HG03139 (cell line): ENCODE data around the gene CDC42EP5.

ENCODE experiments used
- ATAC-seq: cut with Tn5 transposase; IDR thresholded peaks from one replicate; pipeline ENCODE4 v1.9.1; 2021; ENCODE audit not compliant: unreplicated experiment

The CDC42EP5 gene

DNA sequence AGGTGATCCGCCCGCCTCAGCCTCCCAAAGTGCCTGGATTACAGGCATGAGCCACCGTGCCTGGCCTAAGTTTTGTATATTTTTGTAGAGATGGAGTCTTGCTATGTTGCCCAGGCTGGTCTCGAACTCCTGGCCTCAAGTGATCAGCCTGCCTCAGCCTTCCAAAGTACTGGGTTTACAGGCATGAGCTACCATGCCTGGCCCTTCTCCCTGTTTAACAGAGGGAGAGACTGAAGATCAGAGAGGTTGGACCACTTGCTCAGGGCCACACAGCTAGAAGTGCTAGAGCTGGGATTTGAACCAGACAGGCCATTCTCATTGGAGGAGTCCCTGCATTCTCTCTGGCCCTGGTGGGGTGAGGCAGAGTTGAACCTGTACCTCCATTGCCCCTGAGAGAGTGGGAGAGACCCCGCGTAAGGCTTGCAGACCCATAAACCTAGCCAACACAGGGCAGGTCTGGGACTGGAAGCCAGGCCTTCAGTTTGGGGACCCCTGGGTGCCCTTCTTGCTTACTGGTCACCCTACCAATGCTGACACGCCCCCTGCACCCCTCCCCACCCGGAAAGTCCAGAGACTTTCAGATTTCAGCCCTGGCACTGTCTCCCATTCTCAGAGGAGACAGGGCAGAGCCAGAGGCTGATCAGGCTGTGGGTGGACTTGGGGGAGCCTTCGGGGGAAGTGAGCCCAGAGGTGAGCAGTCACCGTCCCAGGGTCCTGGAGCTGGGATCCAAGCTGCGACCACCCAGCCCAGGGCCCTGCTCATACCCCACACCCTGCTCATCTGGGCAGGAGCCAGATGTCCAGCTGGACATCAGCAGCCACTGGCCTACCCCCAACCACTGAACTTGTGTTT lies 44.5 kb downstream of the CDC42EP5 start:
- ATAC-seq = no peak

DNA sequence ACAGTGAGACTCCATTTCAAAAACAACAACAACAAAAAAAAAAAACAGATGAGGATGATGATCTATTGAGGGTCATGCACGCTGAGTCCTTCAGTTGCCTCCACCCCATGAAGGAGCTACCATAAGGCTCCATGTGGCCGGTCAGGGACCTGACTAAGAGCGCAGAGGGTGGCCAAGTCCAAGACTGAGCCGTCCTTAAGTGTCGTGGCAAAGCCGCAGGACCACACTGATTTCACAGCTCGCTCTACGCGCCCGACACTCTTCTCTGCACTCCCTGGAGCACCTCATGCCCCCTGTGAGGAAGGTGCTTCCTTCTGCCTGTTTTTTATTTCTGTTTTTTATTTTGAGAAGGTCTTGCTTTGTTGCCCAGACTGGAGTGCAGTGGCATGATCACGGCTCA lies 45.5 kb downstream of the CDC42EP5 start:
- no peak for ATAC-seq

DNA sequence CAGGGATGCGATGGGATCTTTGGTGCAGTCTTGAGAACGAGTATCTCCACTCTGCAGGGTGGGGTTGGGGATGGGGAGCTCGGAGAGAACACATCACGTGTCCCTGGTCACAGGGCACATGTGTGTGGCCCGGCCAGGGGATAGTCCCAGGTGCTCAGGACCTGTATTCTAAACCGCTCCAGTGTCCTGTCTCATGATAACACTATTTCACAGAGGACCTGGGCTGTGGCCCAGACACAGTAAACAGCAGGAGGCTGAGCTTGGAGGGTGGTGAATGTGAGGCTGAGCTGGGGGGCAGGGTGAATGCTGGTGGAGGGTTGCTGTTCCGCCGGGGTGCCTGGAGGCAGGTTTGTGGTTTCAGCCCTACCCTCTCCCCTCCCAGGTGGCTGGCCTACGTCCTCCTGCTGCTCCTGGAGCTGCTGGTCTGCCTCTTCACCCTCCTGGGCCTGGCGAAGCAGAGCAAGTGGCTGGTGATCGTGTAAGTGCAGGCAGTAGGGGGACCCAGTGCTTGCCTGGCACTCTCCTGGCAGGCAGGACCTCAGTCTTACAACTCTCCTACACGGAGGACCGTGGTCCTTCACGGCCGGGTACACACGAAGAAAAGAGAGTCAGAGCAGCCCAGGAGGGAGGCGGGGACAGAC lies 46.7 kb downstream of the CDC42EP5 start:
- no peak for ATAC-seq

DNA sequence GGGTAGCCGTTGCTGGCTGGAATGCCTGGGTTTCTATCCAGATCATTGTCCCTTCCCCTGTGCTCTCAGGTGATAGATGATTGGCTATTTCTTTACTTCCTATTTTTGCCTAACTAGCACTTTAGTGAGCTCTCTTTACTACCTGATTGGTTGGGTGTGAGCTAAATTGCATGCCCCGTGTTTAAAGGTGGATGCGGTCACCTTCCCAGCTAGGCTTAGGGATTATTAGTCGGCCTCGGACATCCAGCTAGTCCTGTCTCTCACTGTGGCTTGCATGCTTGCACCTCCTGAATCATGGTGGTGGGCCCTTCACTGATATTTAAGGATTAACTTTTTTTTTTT lies 47.7 kb downstream of the CDC42EP5 start:
- ATAC-seq = no peak

DNA sequence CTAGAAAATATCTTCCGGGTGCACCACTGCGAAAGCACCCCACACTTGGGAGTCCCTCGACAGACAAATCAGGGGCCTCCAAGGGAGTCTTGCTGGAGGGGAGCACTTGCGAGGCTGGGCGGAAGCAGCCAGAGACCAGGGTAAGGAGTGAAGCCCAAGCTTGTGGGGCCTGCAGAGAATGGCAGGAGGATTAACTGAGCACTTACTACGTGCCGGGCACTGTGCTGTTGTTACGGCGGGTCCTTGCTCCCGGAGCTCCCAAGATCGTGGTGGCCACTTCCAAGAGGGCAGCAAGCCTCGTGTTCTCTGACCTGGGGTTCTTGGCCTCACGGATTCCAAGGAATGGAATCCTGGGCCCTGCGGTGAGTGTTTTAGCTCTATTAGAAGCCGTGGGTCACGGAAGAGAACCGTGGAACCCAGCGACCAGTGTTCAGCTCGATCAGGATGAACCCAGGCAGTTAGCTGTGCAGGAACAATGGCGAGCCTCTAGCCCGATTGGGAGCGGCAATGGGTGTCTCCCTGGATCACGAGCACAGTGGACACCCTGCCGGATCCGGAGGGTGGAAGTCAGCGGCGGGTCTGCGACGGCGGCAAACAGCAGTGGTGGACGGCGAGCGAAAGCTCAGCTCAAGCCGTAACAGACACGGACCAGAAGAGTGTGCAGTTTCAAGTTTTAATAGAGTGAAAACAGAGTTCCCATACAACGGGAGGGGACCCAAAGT lies 48.3 kb downstream of the CDC42EP5 start:
- ATAC-seq = no peak

DNA sequence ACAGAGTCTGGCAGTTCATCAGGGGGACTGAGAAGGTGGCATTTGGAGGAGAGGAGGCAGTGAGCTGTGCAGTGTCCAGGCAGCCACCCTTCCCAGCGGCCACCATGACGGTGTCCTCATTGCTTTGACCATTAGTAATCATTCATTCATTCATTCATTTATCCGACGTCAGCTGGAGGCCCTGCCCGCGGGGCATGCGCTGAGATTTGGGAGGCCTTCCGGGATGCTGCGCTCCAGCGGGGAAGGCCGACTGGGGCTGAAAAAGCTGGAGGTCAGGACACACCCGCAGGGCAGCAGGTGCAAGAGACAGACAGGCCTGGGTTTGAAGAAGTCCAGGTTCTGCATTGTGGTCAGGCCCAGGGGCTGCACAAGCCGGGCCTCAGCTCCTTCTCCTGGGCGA lies 48.9 kb downstream of the CDC42EP5 start:
- no peak for ATAC-seq

DNA sequence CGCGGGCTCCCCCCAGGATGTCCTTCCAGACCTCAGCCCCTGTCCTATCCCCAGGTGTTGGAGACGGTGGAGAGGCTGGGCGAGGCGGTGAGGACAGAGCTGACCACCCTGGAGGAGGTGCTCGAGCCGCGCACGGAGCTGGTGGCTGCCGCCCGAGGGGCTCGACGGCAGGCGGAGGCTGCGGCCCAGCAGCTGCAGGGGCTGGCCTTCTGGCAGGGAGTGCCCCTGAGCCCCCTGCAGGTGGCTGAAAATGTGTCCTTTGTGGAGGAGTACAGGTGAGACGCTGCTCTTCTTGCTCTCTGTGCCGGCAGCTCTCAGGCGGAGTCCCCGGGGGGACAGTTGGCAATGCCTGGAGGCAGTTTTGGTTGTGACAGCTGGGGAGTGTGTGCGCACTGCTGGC lies 51.0 kb downstream of the CDC42EP5 start:
- ATAC-seq = no peak

DNA sequence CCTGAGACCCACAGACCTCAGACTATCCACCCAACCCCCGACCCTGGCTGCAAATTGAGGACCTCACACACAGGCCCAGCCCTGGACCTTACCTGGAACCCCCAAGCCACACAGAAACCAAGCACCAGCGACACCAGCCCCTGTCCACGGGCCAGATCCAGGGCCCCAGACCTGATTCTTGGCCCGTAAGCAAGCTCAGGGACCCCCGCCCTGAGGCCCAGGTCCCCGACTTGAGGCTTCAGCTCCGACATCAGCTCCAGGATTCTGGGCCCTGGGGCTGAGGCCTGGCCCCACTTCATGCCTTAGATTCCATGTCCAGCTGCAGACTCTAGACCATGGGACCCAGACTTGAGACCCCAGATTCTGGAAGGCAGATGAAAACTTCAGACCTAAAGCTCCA lies 51.6 kb downstream of the CDC42EP5 start:
- ATAC-seq = no peak

DNA sequence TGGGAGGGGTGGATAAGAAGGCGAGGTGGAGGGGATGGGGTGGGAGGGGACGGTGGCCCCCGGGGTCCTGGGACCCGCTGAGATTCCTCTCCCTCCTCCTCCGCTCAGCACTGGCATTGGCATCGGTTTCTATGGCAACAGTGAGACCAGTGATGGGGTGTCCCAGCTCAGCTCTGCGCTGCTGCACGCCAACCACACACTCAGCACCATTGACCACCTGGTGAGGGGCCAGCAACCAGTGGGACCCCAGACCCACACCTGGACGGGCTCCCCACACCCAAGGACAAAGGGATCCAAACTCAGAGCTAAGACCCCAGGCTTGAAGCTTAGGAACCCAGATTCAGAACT lies 52.0 kb downstream of the CDC42EP5 start:
- ATAC-seq = no peak

DNA sequence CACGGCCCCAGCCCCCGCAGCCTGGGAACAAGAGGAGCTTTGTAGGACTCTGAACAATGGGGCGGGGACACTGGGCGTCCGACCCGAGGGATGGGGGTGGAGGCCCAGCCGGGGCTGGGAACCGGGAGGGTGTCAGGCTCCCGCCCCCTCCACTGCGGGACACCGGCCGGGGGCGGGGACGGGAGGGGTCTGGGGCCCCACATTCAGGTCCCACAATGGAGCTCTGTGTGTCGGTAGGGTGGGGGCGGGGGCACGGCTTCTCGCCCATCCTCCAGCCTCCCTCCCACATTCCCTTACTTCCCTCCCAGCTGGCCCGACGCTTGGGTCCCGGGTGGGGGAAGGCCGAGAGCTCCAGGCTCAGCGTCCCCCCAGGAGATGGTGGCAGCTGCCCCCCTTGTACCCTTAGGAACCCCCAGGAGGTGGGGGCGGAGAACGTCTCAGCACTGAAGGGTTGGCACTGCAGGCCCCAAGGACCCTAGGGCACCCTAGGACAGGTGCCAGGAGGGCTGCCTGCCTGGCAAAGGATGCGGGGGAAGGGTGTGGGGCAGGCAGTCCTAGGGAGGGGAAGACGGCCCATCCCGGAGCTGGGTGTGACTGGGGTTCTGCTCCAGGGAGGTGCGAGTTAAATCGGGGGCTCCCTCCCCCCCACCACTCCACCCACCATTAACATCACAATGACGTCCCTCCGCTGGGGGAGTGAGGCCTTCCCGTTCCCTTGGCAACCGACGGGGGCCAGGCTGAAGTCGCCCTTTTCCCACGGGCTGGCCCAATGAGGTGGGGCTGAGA lies 52.5 kb downstream of the CDC42EP5 start:
- ATAC-seq = no peak

DNA sequence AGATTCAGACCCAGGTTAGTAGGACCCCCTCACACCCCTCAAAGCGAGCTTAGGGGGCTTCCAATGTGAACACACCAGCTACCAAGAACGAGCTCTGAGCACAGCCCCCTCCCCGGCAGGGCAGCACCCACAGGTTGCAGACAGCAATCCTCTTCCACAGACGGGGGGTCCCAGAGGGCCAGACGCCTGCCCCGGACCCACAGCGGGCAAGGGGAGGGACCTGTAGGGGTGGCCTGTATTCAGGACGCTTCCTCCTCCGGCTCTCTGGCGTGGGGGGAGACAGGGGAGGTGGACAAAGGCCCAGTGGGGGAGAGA lies 53.1 kb downstream of the CDC42EP5 start:
- ATAC-seq = no peak

DNA sequence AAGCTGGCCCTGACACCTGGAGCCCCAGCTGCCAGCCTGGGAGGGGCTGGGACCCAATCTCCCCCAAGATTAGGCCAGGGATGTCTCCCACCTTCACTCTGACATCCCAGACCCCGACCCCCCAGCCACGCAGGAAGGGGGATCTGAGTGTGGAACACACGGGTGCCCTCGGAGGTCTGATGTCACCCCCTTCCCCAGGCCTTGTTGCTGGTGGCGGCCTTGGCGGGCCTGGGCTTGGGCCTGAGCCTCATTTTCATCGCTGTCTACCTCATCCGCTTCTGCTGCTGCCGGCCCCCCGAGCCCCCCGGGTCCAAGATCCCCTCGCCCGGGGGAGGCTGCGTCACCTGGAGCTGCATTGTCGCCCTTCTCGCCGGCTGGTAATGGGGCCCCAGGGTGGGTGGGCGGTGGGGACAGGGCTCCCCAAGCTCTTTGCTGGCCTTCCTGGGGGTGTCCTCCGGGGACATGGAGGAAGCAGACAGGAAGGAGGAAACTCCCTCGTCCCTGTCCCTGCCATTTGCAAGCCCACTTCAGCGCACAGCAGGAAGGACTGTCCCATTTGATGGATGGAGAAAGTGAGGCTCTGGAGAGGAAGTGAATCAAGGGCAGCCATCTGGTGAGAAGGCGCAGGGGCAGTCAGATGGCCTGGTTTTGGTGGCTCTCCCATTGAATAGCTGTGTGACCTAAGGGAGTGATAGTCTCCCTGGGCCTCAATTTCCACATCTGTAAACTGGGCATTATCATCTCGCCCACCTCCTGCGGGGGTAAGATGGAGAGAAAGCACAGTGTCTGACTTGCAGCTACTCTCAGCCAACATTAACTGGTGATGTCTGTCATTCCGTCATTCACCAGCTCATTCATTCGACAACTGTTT lies 53.9 kb downstream of the CDC42EP5 start:
- no peak for ATAC-seq

DNA sequence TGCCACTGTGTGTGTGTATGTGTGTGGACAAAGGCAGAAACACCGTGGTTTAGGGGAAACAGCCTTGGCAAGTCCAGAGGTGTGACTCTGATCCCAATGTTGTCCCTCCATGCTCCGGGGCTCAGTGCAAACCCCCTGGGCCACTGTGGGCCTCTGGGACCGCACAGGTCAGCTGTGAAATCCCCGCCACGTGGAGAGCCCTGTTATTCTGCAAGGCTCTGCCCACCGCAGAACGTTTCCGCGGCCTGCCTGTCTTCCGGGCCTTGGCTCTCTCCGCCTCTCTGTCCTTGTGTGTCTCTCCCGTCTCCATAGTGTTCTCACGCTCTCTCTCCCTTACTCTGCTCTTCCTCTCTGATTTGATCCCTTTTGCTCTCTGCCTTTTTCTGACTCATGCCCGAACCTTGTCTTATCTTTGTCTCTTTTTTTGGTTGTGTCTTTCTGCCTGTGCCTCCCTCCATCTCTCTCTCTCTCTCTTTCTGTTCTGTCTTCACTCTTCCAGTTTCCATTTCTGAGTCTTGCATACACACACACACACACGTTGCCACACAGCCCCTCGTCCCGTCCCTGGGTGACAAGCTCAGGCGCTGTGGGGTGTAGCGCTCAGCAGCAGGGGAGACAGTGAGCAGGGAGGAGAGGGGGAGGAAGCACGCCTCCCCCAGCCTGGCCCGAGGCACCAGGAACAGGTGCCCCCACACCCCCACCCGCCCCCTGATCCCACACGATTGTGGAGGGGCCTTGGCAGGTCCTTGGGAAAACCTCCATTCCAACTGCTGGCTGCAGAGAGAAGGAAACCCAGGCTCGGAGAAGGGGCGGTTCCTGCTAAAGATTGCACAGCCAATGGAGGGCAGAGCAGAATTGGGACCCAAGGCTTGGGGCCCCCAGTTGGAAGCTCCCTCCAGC lies 54.8 kb downstream of the CDC42EP5 start:
- ATAC-seq = no peak

DNA sequence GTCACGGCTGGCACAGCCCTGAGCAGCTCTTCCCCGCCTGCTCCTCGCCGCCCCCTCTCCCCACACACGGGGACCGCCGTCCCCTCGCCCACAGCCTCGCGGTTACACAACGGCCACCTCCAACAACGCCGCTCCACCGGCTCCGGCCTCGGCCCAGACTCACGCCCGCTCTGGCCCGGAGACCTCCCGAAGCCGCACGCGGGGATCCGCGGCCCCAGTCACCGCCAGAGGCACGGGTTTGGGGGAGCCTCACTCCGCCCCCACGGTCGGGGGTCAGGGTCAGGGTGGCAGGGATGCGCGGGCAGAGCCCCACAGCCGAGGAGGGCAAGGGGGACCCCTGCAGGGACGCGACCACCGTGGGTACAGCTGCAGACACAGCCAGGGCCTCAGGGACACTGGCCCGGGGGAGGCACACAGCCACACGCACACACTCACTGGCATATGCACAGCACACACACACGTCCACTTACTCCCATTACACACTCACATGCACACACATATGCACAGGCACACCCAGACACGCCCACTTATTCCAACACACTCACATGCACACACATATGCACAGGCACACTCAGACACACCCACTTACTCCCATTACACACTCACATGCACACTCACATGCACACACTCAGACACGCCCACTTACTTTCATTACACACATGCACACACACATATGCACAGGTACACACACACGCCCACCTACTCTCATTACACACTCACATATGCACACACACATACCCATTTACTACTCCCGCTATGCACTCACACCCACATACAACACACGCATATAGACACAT lies 56.2 kb downstream of the CDC42EP5 start:
- no peak for ATAC-seq

DNA sequence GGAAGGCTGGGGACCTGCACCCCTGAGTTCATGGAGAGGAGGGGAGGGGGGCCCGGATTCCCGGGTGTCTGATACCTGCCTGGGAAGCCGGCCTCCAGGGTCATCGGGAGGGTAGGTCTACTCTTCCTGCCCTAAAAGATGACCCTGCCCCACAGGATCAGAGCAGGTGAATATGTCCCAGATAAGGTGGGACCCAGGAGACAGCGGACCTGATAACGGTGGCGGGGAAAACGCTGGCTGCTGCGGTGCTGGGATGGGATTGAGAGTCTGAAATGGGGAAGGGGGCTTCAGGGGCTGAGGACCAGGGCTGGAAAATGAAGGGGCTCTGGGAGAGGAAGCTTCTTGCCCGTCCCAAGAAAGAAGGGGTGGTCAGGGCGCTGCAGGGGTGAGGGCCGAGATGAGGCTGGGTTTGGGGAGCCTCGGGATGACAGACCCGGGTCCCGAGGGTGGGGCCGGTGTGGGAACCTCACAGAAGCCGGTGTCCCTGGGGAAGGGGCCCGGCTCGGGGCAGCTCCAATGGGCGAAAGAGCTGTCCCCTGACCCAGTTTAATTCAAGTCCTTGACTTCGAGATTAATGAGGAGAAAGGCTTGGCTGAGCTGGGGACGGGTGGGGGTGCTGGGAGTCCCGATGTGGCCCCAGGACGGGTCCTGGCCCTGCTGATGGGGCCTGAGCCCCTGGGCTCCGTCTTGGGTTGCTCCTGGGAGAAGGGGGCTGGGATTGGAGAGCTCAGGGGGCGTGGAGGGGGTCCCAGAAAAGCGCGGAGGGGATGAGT lies 57.0 kb downstream of the CDC42EP5 start:
- ATAC-seq = no peak

DNA sequence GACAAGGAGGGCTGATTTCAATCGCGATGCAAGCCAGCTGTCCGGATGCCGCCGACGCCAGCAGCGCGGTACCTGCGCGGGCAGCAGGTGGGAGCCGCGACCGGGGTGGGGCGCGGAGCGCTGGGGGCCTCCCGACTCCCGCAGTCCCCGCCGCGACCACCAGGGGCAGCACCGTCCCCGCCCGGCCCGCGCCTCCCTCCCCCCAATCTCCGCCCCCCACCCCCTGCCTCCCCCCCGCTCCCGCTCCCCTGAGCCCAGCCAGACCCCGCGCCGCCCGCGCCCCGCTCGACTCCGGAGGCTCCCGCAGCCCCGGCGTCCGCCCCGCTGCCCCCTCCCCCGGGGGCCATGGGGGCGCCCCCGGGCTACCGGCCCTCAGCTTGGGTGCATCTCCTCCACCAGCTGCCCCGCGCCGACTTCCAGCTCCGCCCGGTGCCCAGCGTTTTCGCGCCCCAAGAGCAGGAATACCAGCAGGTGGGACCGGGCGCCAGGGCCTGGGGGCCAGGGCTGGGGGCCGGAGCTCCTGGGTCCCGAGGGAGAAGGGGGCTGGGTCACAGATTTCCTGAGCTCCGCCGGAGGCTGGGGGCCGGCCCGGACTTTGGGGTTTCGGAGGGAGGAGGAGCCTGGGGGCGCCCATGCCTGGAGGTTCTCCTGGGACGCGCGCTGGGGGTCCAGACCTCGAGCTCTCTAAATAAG lies 57.7 kb downstream of the CDC42EP5 start, which contains the start of gene TTYH1:
Gene TTYH1, plus strand, starts transcription at position 257 of the 693 bp plus-strand sequence. Its CDS starts 89 bp downstream, at position 346.
- no peak for ATAC-seq
